Nephron (organoid): ENCODE data around the gene VWA8.

Experiments
- H3K27ac Mint-ChIP-seq, 3 experiments: 2 replicates each; pipeline ENCODE4 v1.8.0; 2020; ENCODE audit warnings: mixed read lengths in 3 of 3, mild to moderate bottlenecking in 2 of 3, moderate library complexity in 1 of 3
- H3K27me3 Mint-ChIP-seq: 2 replicates; pipeline ENCODE4 v1.8.0; 2021; ENCODE audit warnings: low read depth, mild to moderate bottlenecking, moderate library complexity, mixed read lengths
- H3K36me3 Mint-ChIP-seq: 2 replicates; pipeline ENCODE4 v1.8.0; 2020; ENCODE audit warnings: low read depth, mixed read lengths
- H3K4me1 Mint-ChIP-seq: 2 replicates; pipeline ENCODE4 v1.8.0; 2020; ENCODE audit warnings: mixed read lengths
- H3K4me3 Mint-ChIP-seq, 3 experiments: 2 replicates each; pipeline ENCODE4 v1.8.0; 2020; ENCODE audit warnings: mild to moderate bottlenecking in 3 of 3, mixed read lengths in 3 of 3, moderate library complexity in 2 of 3
- H3K9me3 Mint-ChIP-seq: 2 replicates; pipeline ENCODE4 v1.8.0; 2020; ENCODE audit warnings: mixed read lengths
- CTCF ChIP-seq, 3 experiments: fragments of 200-600 bp; sonication (generic); IDR thresholded peaks; one replicate each; pipeline ENCODE4 v1.5.0; 2021; ENCODE audit warnings: antibody characterized with exemption in 3 of 3; ENCODE audit not compliant: unreplicated experiment in 3 of 3

VWA8 gene

GRCh38 chr13:41973247-41973741 lies 12.4 kb upstream of the VWA8 start:
- no peak for TF ChIP-seq CTCF (IDR thresholded peaks at IDR 0.05; ENCODE audit: unreplicated experiment in 3 of 3)
- H3K4me1 Mint-ChIP-seq: no peaks in the 10 kb centered on the region

GRCh38 chr13:41971848-41972247 lies 10.9 kb upstream of the VWA8 start:
- no peak overlapping the region for H3K4me3 Mint-ChIP-seq
- no peaks in the 10 kb centered on the region for H3K4me1 Mint-ChIP-seq
- no peaks in the 10 kb centered on the region for H3K27me3 Mint-ChIP-seq
- no peak for TF ChIP-seq CTCF (IDR thresholded peaks at IDR 0.05; ENCODE audit: unreplicated experiment in 3 of 3)
- H3K36me3 Mint-ChIP-seq: no peaks in the 10 kb centered on the region
- H3K27ac Mint-ChIP-seq: no peak overlapping the region
- no peaks in the 10 kb centered on the region for H3K9me3 Mint-ChIP-seq

More at GRCh38 chr13:41973247-41973741, 12.4 kb upstream of the VWA8 start:
- H3K9me3 Mint-ChIP-seq: no peaks in the 10 kb centered on the region
- H3K4me3 Mint-ChIP-seq: no peak overlapping the region
- H3K36me3 Mint-ChIP-seq: no peaks in the 10 kb centered on the region
- no peak overlapping the region for H3K27ac Mint-ChIP-seq
- H3K27me3 Mint-ChIP-seq: no peaks in the 10 kb centered on the region

- no peaks in the 10 kb centered on the region for H3K36me3 Mint-ChIP-seq
- TF ChIP-seq CTCF (IDR thresholded peaks at IDR 0.05; ENCODE audit: unreplicated experiment in 3 of 3): no peak
- H3K27me3 Mint-ChIP-seq: peaks cover 4% of the 10 kb centered on the region
- no peaks in the 10 kb centered on the region for H3K9me3 Mint-ChIP-seq
- no peaks in the 10 kb centered on the region for H3K4me1 Mint-ChIP-seq
- no peak overlapping the region for H3K27ac Mint-ChIP-seq
- no peak overlapping the region for H3K4me3 Mint-ChIP-seq
Observed at GRCh38 chr13:41970918-41971317, 10.0 kb upstream of the VWA8 start.

- no peak for TF ChIP-seq CTCF (IDR thresholded peaks at IDR 0.05; ENCODE audit: unreplicated experiment in 3 of 3)
- H3K27ac Mint-ChIP-seq: no peak overlapping the region
- H3K4me1 Mint-ChIP-seq: no peaks in the 10 kb centered on the region
- H3K9me3 Mint-ChIP-seq: no peaks in the 10 kb centered on the region
- H3K27me3 Mint-ChIP-seq: peaks cover 4% of the 10 kb centered on the region
- no peak overlapping the region for H3K4me3 Mint-ChIP-seq
- no peaks in the 10 kb centered on the region for H3K36me3 Mint-ChIP-seq
Observed at GRCh38 chr13:41970022-41970421, 9.1 kb upstream of the VWA8 start.

- TF ChIP-seq CTCF (IDR thresholded peaks at IDR 0.05; ENCODE audit: unreplicated experiment in 3 of 3): no peak
- H3K36me3 Mint-ChIP-seq: no peaks in the 10 kb centered on the region
- no peaks in the 10 kb centered on the region for H3K4me1 Mint-ChIP-seq
- no peak overlapping the region for H3K27ac Mint-ChIP-seq
- H3K9me3 Mint-ChIP-seq: no peaks in the 10 kb centered on the region
- H3K4me3 Mint-ChIP-seq: no peak overlapping the region
- peaks cover 4% of the 10 kb centered on the region for H3K27me3 Mint-ChIP-seq
Observed at GRCh38 chr13:41969072-41969471, 8.2 kb upstream of the VWA8 start.

GRCh38 chr13:41966671-41967070 lies 5.8 kb upstream of the VWA8 start:
- Mint-ChIP-seq H3K27me3 (peaks cover 4% of the 10 kb centered on the region), H3K9me3 (no peaks in the 10 kb centered on the region), H3K36me3 (no peaks in the 10 kb centered on the region), H3K27ac (no peak overlapping the region), H3K4me3 (no peak overlapping the region), H3K4me1 (peaks cover 5% of the 10 kb centered on the region)
- TF ChIP-seq CTCF (IDR thresholded peaks at IDR 0.05; ENCODE audit: unreplicated experiment in 3 of 3): no peak
